Stimulated activated CD8-positive, alpha-beta memory T cell treated with anti-CD3 and anti-CD28 coated beads, Interleukin-4, amount 100 ng/mL, for 1 hour (primary cell): ENCODE results near the gene DNAJC27.

Source experiments
- DNase-seq, 2 donors: peaks; one replicate each; pipeline ENCODE4 v3.0.0-alpha.2; 2020; ENCODE audit warnings: low read depth in 2 of 2, low spot score in 1 of 2

DNAJC27 gene

GRCh38 chr2:24908461-24908901 is 63.3 kb downstream of the DNAJC27 start:
- DNase-seq = no peak

DNA sequence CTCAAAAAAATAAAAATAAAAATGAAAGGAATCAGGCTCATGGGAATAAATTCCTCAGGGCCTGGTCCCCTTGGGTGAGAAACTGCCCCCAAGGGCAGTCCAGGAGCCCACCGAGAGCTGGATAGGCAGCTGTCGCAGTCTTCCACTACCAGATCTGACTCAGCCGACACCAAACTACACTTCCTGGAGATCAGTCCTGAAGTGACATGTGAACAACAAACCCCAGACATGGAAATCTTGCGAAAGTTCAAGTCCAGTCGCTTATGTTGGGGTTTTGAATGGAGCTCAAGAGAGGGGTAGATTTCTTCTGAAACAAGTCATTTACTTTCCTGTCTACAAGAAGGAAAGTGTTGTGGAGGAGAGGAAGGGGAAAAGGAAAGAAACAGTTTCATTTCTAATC is 64.6 kb downstream of the DNAJC27 start:
- no peak for DNase-seq

- no peak for DNase-seq
These were observed 65.3 kb downstream of the DNAJC27 start for GRCh38 chr2:24906466-24906865.

DNA sequence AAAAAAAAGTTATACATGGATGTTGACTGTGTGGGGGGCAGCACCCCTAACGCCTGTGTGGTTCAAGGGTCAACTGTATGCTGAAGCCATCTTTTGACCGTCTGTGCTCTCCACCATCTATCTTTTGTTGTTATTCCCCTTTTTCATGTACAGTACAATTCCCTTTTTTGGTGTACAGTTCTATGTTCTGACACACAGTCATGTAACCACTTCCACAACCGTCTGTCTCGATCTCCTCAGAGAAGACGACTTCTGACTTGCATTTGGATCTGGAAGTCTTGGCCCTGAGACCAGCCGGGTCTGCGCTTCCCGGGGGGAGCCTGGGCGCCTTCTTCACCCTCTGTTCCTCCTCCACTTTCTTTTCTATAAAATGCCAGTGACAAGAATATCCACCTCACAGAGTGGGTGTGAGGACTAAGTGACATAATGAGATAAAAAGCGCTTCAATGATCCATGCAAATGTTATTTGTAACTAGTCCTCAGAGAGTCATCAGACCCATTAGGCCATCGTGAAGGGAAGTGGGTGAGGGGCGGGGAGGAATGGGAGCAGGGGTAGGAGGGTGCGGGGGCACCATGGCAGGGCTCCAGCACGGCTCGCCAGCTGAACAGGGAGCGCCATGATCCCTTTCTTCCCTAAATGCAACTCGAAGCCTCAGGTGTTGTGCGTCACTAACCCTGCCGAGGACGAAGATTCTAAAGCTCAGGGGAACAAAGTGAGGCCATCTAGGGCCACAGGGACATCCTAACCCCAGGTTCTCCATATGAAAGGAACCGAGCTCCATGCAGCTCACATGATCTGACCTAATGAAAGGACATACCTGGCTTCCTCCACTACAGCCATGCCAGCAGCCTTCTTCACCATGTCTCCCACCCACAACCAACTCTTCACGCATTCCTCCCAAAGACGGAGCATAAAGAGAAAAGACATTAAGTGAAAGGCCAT is 68.3 kb downstream of the DNAJC27 start:
- no peak for DNase-seq

DNA sequence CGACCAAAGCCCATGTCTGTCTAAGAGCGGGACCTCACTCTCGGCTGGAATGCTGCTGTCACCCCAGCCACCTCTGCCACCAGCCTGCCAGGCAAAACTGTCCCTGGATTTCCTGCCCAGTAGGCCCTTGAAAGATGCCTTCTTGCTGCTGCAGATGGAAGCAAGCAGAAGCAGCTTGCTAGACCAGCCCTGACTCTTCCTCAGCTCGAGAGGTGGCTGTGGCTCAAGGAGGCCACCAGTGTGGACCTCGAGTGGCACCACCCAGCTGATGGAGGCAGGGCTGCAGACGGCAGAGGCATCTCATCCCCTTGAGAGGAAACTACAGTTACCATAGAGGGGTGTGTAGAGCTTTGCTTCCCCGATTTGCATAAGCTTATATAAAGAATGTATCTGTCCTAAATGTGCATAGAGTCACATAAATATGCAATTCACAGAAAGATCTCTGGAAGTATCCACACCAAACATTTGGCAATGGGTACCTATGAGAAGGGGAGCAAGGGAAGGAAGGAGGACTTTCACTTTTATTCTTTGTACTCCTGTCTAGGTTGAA is 72.3 kb downstream of the DNAJC27 start:
- DNase-seq = no peak

GRCh38 chr2:24898122-24899109 is 73.3 kb downstream of the DNAJC27 start:
- DNase-seq = no peak

GRCh38 chr2:24894750-24895149 is 77.0 kb downstream of the DNAJC27 start:
- no peak for DNase-seq

- no peak for DNase-seq
These were observed 77.8 kb downstream of the DNAJC27 start for GRCh38 chr2:24893934-24894333.
